Heart left ventricle (tissue), 13 donors: ENCODE data around the gene PTPRK.

Experiments used
- POLR2A ChIP-seq, 2 donors: fragments of 450-650 bp; IDR thresholded peaks; one replicate each; pipeline ENCODE4 v1.6.1; 2017; ENCODE audit warnings: antibody characterized with exemption in 2 of 2, mild to moderate bottlenecking in 2 of 2, moderate library complexity in 2 of 2
- TF ChIP-seq, protein P1 (sequence below), 12 donors: fragments of 200-600 bp; sonication (generic) in 4 of 12; IDR thresholded peaks; one replicate each; pipeline versions ENCODE4 v1.5.0 to v1.8.0; 2018 to 2022; ENCODE audit warnings: antibody characterized with exemption in 12 of 12, mild to moderate bottlenecking in 5 of 12
- donor health status: ischemic (EF 13 %, LVEDD 7.1; RV severe dilation, severe dysfunction).
- donor health status: DM: no; HTN: yes; CAD: no.
- donor health status: DM: no; HTN: no; CAD: no.
- donor health status: ischemic (EF 25% LVEDD 6.9; RV normal size, moderate dysfunction).
- donor health status: ischemic (EF 25% LVEDD 5.7; RV mildly dilated, moderate dysfunction).
- donor health status: ischemic (EF 35%, LVEDD 5.7; RV mildly dilated, moderate dysfunction).
- donor health status: nonischemic (EF 11% LVEDD 7.7; RV severe dilation, severe dysfunction).
- donor health status: DM: yes; HTN: yes; CAD: no.
- donor health status: PGD.
- donor health status: ischemic (EF 29% LVEDD 5.4; RV normal size, mild dysfunction).
- donor health status: nonischemic (EF 23%, LVEDD 6.1; RV moderate dilation, normal function).

- TF ChIP-seq, protein P1, sequence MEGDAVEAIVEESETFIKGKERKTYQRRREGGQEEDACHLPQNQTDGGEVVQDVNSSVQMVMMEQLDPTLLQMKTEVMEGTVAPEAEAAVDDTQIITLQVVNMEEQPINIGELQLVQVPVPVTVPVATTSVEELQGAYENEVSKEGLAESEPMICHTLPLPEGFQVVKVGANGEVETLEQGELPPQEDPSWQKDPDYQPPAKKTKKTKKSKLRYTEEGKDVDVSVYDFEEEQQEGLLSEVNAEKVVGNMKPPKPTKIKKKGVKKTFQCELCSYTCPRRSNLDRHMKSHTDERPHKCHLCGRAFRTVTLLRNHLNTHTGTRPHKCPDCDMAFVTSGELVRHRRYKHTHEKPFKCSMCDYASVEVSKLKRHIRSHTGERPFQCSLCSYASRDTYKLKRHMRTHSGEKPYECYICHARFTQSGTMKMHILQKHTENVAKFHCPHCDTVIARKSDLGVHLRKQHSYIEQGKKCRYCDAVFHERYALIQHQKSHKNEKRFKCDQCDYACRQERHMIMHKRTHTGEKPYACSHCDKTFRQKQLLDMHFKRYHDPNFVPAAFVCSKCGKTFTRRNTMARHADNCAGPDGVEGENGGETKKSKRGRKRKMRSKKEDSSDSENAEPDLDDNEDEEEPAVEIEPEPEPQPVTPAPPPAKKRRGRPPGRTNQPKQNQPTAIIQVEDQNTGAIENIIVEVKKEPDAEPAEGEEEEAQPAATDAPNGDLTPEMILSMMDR (IDR thresholded peaks at IDR 0.05): no peak
- TF ChIP-seq POLR2A (IDR thresholded peaks at IDR 0.05): no peak
These were observed 585.4 kb downstream of the PTPRK start for GRCh38 chr6:127934956-127935355.
